ENCODE data around the gene FER1L5.
"Not testable (repeated sequence)": the region's sequence is repeated elsewhere in the genome, so short reads cannot be mapped to it uniquely, and the experiment has no call there.

Gene FER1L5

GRCh38 chr2:96637385-96638143 lies 5.0 kb upstream of the FER1L5 start:
- peak; percentile 93 for DNase-seq

GRCh38 chr2:96638144-96639121 lies 4.1 kb upstream of the FER1L5 start, which contains the start of gene KANSL3:
KANSL3 (minus strand) TSS chr2:96638312; CDS start chr2:96637135, 1,177 bp downstream.
- DNase-seq, result peak; percentile 95

DNA sequence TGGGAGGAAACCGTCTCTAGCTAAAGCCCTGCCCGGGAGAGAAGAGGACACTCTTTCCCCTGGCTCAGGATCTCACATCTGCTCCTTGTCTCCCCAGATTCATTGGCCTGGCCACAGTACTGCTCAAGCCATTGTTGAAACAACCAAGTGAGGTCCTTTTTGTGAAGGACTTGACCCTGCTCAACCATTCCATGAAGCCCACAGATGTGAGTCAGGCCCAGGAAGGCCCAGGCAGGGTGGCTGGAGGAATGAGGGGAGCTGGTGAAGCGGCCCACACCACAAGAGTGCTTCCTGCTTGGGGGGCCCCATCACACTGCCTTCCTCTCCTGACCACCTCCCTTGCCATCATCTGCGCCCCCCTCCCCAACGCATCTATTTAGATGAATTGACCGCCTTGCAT lies 5.1 kb downstream of the FER1L5 start:
- no peak for DNase-seq

GRCh38 chr2:96648306-96648930 lies 5.9 kb downstream of the FER1L5 start:
- DNase-seq, result no peak

DNA sequence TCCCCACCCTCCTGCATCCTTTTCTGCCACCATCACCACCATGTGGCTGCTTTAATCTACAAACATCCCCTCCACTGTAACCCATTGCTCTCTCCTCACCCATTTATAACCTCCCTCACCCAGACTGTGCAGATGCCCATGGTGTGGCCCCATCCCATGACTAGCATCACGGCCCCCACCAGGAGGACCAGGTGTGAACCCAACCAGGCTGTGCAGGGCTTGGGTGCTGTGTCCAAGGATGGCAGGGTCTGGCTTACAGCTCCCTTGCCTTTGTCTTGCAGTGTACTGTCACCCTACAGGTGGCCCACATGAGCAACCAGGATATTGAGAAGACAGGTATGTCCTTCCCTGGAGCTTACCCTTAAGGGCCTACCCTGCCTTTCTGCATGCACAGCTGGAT lies 6.8 kb downstream of the FER1L5 start:
- no peak for DNase-seq

DNA sequence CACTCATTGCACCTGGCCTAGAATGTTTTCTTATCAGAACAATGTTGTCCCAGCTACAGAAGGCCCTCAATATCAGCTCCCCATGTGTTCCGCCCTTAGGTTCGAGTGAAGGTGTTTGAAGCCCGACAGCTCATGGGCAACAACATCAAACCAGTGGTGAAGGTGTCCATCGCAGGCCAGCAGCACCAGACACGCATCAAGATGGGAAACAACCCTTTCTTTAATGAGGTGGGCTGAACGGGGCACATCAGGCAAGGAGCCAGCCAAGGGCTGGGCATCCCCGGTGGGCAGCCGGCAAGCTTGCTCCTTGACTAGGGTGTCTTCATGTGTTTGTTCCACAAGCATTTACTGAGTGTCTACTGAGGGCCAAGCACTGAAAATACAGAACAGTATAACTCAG lies 9.2 kb downstream of the FER1L5 start:
- DNase-seq, result no peak

DNA sequence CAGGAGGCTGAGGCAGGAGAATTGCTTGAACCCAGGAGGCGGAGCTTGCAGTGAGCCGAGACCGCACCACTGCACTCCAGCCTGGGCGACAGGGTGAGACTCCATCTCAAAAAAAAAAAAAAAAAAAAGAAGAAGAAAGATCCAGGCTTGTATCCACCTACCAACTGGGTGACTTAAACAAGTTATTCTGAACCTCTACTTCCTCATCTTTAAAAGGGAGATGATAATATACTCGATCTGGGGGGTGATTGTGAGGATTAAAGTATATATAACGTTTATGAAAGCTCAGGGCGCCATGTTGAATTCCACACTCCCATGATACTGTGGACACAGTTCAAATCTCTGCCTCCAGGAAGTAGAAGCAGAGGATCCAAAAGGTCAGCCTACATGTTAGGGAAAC lies 12.2 kb downstream of the FER1L5 start:
- not testable (repeated sequence) for DNase-seq

DNA sequence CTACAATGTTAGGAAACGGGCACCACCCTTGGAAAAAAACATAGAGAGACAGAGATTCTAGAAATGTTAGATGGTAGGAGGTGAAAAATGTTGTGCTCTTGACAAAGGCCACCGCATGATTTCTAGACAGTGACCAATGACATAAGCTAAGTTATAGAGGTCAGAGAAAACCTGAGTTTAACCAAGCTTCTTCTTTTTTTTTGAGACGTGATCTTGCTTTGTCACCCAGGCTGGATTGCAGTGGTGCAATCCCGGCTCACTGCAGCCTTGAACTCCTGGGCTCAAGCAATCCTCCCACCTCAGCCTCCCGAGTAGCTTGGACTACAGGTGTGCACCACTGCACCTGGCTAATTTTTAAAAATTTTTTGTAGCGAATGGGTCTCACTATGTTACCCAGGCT lies 13.0 kb downstream of the FER1L5 start:
- DNase-seq, result no peak

GRCh38 chr2:96656540-96656939 lies 14.0 kb downstream of the FER1L5 start:
- DNase-seq, result no peak

- no peak for DNase-seq
Observed at GRCh38 chr2:96661324-96661723, 18.8 kb downstream of the FER1L5 start.

DNA sequence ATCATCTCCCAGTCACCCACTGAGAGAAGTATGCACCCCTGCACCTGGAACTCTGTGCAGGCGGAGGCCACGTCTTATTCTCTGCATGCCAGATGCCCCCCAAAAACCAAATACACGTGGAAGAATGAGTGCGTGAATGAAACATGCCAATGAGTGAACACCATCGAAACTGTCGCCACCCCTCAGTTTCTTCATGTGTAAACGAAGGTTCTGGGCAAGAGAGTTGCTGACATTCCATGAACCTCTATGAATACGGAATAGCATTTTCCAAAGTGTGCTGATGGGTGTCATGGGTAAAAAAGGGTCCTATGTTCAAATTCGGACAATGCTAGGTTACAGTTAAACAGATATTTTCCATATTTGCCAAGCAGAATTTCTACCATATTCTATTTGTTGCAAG lies 19.8 kb downstream of the FER1L5 start:
- no peak for DNase-seq

- no peak for DNase-seq
Observed at GRCh38 chr2:96663177-96663576, 20.6 kb downstream of the FER1L5 start.

DNA sequence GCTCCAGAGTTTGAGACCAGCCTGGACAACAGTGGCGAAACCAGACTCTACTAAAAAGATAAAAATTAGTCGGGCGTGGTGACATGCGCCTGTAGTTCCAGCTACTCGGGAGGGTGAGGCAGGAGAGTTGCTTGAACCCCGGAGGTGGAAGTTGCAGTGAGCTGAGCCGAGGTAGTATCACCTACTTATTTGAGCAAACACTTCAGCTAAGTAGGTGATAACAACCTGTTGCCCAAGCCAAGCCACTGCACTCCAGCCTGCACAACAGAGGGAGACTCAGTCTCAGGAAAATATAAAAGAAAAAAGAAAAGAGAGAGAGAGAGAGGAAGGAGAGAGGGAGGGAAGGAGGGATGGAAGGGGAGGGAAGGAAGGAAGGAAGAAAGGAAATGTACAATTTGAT lies 21.3 kb downstream of the FER1L5 start:
- no peak for DNase-seq

DNA sequence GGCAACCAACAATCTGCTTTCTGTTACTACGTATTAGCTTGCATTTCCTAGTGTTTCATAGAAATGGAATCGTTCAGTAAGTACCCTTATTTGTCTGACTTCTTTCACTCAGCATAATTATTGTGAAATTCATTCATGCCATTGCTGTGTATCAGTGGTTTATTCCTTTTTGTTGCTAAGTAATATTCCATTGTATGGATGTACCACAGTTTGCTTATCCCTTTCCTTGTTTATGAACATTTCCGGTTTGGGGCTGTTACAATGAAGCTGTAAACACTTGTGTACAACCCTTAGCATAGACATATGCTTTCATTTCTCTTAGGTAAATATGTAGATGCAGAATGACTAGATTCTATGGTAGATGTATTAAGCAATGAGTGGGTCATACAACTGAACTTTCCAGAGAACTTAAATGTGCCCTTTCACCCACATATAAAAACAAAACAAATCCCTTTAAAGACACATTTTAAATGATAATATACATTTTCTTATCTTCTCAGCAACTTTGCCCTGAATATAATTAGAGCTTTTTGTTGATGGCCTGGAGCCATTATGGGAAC lies 21.9 kb downstream of the FER1L5 start:
- no peak for DNase-seq

DNA sequence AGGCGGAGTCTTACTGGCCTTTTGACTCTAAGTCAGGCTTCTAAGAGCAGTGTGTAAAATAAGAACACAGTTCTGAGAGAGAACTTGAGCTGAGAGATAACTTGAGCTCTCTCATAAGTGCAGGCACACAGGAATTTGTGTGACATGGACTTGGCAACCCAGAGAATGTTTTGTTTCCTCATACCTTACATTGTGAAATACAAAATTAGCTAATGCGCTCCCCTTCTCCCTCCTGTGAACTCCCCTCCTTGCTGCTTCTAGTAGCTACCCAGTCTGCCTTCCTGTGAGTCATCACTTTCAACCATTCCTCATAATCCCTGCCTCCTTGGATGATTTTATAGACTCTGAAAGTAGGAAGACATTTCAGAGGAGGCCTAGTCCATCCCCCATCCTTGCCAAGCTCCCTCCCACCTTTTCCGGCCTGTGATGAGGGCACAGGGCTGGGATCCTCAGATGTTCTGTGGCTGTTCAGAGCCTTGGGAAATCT lies 22.6 kb downstream of the FER1L5 start:
- no peak for DNase-seq

- not testable (repeated sequence) for DNase-seq
Observed at GRCh38 chr2:96665717-96666116, 23.2 kb downstream of the FER1L5 start.

DNA sequence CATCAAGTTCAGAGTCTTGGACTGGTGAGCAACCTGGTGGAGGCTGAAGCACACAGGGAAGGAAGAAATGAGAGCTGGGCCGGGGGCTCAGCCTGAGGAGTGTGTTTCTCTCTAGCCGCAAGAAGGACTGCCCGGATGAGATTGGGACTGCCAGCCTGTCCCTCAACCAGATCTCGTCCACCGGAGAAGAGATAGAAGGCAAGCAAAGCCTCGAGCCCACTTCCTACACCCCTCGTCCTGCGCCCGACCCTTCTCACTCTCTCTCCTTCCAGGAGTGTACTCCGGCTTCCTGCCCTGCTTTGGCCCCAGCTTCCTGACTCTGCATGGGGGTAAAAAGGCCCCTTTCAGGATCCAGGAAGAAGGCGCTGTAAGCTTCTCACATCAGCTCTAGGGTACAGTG lies 26.2 kb downstream of the FER1L5 start:
- DNase-seq, result no peak

- no peak for DNase-seq
Observed at GRCh38 chr2:96669539-96670215, 27.1 kb downstream of the FER1L5 start.

- DNase-seq, result no peak
Observed at GRCh38 chr2:96679848-96680247, 37.3 kb downstream of the FER1L5 start.

- no peak for DNase-seq
Observed at GRCh38 chr2:96680561-96681141, 38.1 kb downstream of the FER1L5 start.

- no peak for DNase-seq
Observed at GRCh38 chr2:96681540-96681939, 39.0 kb downstream of the FER1L5 start.

GRCh38 chr2:96683307-96683706 lies 40.7 kb downstream of the FER1L5 start:
- peak; percentile 40 for DNase-seq

Measured in islet precursor cell (in vitro differentiated cells).